Measurements from ENCODE around the gene APMAP.

Gene APMAP

GRCh38 chr20:25019381-25020155, 27.0 kb upstream of the APMAP start:
- no peak overlapping the region for H3K4me3 ChIP-seq (ENCODE audit: low read length)
- no peak for TF ChIP-seq ZNF274 (IDR thresholded peaks at IDR 0.05; ENCODE audit: low read depth, low read length)

- no peak for TF ChIP-seq ZNF274 (IDR thresholded peaks at IDR 0.05; ENCODE audit: low read depth, low read length)
- H3K4me3 ChIP-seq (ENCODE audit: low read length): no peak overlapping the region
Observed at GRCh38 chr20:25018841-25019240, 26.3 kb upstream of the APMAP start.

DNA sequence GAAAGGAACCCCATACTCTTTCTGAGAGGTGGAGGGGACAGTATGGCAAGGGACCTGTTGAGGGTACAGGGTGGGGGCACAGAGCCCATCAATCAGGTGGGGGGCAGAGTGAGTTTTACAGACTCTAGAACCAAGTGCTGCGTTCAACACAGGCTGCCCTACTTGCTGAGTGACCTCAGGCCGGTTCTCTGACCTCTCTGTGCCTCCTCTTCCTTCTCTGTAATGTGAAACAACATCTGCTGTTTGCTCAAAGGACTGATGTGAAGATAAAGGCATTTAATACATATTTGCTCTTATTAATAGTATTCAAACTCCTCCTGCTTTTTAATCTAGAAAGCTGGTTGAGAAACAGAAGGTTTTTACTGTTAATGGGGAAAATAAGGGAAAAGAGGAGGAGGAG, 25.9 kb upstream of the APMAP start:
- no peak for TF ChIP-seq ZNF274 (IDR thresholded peaks at IDR 0.05; ENCODE audit: low read depth, low read length)

DNA sequence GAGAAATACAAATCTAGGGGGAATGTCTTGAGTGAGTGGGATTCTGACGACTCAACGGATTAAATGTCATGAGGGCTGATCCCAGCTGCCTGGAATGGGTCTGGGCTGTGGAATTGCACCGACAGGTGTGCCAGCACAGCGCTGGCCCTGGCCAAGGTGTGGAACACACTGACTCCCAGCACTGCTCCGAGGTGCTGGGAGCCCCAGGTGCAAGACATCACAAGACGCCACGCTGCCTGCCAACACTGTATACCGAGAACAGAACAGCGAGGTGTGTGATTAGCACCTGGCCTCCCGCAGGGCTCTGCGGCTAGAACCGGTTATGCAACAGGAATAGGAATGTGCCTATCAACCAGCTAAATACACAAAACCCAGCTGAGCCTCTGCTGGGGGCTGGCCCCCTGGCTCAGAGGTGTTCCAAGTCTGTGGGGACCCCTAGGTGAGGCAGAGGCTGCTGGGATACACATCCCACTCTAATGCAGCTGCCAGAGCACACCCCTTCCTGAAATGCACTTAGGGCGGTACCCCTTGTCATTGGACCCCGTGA, 24.8 kb upstream of the APMAP start:
- H3K4me3 ChIP-seq (ENCODE audit: low read length): no peak overlapping the region
- no peak for TF ChIP-seq ZNF274 (IDR thresholded peaks at IDR 0.05; ENCODE audit: low read depth, low read length)

More for the DNA sequence above, 25.9 kb upstream of the APMAP start:
- no peak overlapping the region for H3K4me3 ChIP-seq (ENCODE audit: low read length)

DNA sequence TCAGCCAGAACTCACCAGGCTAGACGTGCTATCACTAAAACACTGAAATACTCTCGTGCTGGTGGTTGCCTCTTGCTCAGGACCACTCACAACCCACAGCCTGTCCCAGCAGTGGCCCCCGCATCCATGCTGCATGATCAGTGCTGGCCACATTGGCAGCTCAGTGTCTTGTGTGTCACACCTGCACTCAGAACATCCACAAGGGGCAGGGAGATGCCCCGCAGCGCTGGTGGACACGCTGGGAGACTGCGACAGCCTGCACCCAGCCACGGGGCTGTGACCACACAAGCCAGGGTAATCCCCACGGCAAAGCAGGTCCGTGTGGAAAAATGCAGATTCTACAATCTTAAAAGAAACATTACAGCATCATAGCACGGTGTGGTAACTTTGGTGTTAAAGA, 23.9 kb upstream of the APMAP start:
- H3K4me3 ChIP-seq (ENCODE audit: low read length): no peak overlapping the region
- TF ChIP-seq ZNF274 (IDR thresholded peaks at IDR 0.05; ENCODE audit: low read depth, low read length): no peak

GRCh38 chr20:25015986-25016385, 23.4 kb upstream of the APMAP start:
- no peak overlapping the region for H3K4me3 ChIP-seq (ENCODE audit: low read length)
- no peak for TF ChIP-seq ZNF274 (IDR thresholded peaks at IDR 0.05; ENCODE audit: low read depth, low read length)

- no peak overlapping the region for H3K4me3 ChIP-seq (ENCODE audit: low read length)
- TF ChIP-seq ZNF274 (IDR thresholded peaks at IDR 0.05; ENCODE audit: low read depth, low read length): no peak
Observed at GRCh38 chr20:25014816-25015215, 22.3 kb upstream of the APMAP start.

GRCh38 chr20:25013478-25014380, 21.2 kb upstream of the APMAP start:
- no peak overlapping the region for H3K4me3 ChIP-seq (ENCODE audit: low read length)
- TF ChIP-seq ZNF274 (IDR thresholded peaks at IDR 0.05; ENCODE audit: low read depth, low read length): no peak

GRCh38 chr20:25012616-25013189, 20.2 kb upstream of the APMAP start:
- H3K4me3 ChIP-seq (ENCODE audit: low read length): no peak overlapping the region
- no peak for TF ChIP-seq ZNF274 (IDR thresholded peaks at IDR 0.05; ENCODE audit: low read depth, low read length)

GRCh38 chr20:25011831-25012241, 19.3 kb upstream of the APMAP start:
- H3K4me3 ChIP-seq (ENCODE audit: low read length): no peak overlapping the region
- no peak for TF ChIP-seq ZNF274 (IDR thresholded peaks at IDR 0.05; ENCODE audit: low read depth, low read length)

GRCh38 chr20:25011261-25011660, 18.7 kb upstream of the APMAP start:
- no peak for TF ChIP-seq ZNF274 (IDR thresholded peaks at IDR 0.05; ENCODE audit: low read depth, low read length)
- no peak overlapping the region for H3K4me3 ChIP-seq (ENCODE audit: low read length)

DNA sequence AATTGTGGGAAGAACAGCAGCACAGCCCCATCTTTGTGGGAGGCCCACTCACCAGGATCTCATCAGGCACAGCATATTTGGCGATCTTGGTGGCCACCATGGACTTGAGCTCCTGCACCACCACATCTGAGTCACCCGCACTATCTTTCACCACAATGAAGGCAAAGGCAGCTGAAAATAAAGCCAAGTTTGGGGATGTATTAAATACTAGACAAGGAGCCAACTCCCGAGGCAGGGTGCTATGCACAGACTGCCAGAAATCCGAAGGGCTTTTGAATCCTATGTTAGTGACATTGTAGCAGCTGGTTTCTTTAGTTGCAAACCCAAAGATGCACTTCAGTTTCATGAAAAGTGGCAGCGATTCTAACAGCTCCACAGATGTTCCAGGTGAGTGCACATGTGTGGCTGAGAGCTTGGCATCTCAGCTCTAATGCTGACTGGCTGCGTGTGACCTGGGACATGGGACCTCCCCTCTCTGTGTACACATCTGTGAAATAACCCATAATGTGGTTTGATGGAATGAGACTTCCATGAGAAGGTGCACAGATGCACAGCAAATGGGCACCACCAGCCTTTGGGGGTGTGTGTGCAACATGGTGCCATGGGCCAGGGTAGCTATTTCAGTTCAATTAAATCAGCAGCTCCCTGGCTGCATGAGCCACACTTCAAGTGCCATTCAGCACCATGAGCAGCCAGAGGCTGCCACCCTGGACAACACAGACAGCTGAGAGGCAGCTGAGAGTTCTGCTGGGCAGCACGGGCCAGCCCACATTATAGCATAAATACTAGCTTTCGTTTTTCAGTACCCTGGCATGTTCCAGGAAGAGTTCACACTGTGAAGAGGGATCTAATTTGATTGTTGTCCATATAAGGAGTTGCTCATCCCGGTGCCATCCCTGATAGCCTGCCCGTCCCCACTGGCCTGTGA, 16.9 kb upstream of the APMAP start:
- no peak for TF ChIP-seq ZNF274 (IDR thresholded peaks at IDR 0.05; ENCODE audit: low read depth, low read length)
- no peak overlapping the region for H3K4me3 ChIP-seq (ENCODE audit: low read length)
